GM18519 (cell line): ENCODE results near the gene FKBP2.
"Not testable (repeated sequence)": the region's sequence is repeated elsewhere in the genome, so short reads cannot be mapped to it uniquely, and the experiment has no call there.

Experiments used
- ATAC-seq: cut with Tn5 transposase; IDR thresholded peaks from one replicate; pipeline ENCODE4 v1.9.1; 2021; ENCODE audit warnings: mild to moderate bottlenecking, moderate library complexity; ENCODE audit not compliant: unreplicated experiment, low FRiP score

FKBP2 gene

DNA sequence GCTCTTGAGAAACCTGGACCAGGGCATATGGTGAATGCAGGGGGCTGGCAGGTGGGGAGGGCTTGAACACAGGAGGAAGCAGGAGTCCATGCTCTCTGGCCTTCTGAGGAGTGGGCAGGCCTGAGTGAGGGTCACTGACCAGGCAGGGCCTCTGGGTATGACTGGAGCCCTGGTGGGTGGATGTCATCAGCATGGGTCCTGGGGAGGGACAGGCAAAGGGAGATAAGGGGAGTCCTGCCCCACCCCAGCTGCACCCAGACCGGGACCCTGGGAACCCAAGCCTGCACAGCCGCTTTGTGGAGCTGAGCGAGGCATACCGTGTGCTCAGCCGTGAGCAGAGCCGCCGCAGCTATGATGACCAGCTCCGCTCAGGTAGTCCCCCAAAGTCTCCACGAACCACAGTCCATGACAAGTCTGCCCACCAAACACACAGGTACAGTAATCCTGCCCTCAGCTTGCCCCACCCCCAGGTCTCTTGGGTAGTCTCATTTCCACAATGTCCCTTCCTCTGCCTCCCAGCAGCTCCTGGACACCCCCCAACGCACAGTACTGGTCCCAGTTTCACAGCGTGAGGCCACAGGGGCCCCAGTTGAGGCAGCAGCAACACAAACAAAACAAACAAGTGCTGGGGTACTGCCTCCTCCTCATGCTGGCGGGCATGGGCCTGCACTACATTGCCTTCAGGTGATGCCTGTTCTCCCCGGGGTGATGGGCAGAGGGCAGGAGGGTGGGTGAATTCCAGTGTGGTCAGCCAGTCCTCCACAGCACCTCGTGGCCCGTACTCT lies 8.5 kb upstream of the FKBP2 start:
- no peak for ATAC-seq

- no peak for ATAC-seq
These were observed 8.0 kb upstream of the FKBP2 start for GRCh38 chr11:64232967-64233315.

GRCh38 chr11:64233913-64234586 lies 6.8 kb upstream of the FKBP2 start, which contains the start of gene VEGFB:
VEGFB (plus strand) TSS chr11:64234584; CDS start chr11:64234834, 250 bp downstream.
- ATAC-seq = no peak

DNA sequence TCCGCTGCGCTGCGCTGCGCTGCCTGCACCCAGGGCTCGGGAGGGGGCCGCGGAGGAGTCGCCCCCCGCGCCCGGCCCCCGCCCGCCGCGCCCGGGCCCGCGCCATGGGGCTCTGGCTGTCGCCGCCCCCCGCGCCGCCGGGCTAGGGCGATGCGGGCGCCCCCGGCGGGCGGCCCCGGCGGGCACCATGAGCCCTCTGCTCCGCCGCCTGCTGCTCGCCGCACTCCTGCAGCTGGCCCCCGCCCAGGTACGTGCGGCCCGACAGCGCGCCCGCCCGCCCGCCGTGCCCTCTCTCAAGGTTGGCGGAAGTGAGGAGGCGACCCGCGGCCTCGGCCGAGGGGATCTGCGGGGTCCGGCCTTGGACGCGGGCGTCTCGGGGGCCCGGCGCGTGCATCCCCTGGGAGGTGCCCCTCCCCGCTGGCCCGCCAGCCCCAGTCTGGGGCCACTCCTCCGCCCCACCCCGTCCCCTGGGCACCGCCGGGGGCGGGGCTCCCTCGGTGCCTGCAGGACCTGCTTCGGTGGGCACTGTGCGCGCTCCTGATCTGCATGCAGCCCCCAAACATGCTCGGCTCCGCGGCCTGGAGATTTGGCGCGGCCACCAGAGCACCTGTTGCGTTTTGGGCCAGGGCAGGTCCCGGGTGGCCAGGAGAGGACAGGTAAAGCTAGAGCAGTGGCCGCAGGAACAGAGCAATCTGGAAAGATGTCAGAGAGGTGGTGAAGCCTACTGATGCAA lies 6.1 kb upstream of the FKBP2 start:
- ATAC-seq = no peak

DNA sequence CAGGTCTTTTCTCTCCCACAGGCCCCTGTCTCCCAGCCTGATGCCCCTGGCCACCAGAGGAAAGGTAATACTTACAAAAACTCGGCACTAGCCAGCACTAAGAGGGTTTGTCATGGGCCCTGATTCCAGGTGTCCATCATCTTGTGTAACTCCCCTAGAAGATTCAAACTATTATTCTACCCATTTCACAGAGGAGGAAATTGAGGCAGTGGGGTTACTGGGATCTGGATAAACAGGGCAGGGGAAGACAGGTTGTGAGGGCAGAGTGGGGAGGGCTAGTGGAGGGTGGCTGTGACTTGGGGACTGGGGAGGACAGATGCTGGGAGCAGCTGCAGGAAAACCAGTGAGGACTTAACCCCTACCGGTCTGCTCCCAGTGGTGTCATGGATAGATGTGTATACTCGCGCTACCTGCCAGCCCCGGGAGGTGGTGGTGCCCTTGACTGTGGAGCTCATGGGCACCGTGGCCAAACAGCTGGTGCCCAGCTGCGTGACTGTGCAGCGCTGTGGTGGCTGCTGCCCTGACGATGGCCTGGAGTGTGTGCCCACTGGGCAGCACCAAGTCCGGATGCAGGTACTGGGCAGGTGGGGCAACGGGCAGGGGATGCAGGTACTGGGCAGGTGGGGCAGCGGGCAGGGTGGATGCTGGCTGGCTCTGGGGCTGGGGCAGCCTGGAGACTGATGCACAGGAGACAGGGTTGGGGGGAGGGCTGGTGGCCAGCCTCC lies 5.3 kb upstream of the FKBP2 start:
- ATAC-seq = no peak

- no peak for ATAC-seq
These were observed 3.4 kb upstream of the FKBP2 start for GRCh38 chr11:64237484-64237951.

DNA sequence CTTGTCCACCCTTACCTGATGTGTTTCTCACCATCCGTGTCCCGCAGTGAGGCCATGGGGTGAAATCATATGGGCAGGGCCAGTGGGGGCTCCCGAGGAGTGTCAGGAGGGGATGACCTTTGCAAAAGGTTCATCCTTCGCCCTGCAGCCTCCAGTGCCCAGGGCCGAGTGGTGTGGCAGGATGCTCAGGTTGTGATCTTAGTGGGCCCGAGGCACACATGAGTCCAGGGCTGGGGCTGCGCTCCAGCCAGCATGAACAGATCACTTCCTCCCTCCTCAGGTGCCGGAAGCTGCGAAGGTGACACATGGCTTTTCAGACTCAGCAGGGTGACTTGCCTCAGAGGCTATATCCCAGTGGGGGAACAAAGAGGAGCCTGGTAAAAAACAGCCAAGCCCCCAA lies 2.8 kb upstream of the FKBP2 start:
- ATAC-seq = no peak

DNA sequence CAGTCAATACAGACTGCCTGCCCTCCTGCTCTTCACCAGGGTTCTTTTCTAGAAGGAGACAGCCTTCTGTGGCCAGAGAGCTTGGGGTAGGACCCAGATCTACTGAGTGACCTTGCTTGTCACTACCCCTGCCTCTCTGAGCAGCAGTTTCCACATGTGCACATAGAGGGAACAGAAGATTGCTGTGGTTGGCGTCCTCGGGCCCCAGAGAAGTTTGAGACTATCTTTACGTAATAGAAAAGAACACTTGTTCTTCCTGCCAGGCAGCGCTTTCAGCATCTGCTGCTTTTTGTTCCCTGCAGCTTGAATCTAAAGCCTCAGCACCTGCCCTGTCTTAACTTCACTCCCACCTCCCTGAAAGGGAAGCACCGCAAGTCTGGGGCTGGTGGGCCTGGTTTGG lies 1.9 kb upstream of the FKBP2 start:
- ATAC-seq = no peak

- ATAC-seq = no peak
These were observed 1.0 kb upstream of the FKBP2 start for GRCh38 chr11:64239662-64240434.

GRCh38 chr11:64241241-64241490 lies 271 bp downstream of the FKBP2 start:
- no peak for ATAC-seq

DNA sequence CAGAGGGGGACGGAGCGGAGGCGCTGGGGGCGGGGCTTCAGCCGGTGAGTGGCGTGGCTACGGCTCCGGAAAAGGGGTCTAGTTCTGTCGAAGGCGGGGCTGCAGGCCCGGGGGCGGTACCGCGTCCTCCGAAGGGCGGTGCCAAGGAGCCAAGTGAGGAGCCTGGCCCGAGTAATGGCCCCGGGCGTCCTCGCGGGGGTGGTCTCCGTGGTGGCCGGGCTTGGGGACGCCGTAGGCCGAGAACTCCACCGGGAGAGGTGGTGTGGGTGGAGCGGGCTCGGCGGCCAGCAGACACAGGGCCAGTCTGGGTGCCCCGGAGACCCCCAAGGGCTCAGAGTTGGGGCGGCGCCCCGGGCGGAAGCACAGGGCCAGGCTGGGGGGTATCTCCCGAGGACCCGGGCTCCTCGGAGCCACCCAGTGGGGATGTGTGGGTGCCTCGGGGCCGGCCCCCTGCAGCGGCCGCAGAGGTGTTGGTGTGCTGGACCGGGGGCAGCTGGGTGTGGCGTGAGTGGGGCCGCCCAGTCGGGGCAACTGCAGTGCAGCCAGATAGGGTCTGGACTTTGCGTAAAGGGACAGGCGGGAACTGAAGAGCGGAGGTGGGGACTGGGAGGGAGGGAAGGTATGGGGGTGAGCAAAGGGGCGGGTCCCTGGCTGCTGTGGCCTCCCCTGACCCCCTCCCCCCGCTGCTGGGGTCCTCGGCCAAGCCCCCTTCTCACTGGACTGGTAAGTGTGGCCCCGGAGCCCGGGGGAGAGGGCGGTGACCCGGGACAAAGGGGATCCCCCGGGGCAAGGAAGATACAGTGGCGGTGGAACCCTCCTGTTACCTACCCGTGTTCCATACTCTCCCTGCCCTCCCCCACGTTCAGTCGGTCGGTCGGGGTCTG lies 838 bp downstream of the FKBP2 start:
- ATAC-seq = peak; percentile 41

DNA sequence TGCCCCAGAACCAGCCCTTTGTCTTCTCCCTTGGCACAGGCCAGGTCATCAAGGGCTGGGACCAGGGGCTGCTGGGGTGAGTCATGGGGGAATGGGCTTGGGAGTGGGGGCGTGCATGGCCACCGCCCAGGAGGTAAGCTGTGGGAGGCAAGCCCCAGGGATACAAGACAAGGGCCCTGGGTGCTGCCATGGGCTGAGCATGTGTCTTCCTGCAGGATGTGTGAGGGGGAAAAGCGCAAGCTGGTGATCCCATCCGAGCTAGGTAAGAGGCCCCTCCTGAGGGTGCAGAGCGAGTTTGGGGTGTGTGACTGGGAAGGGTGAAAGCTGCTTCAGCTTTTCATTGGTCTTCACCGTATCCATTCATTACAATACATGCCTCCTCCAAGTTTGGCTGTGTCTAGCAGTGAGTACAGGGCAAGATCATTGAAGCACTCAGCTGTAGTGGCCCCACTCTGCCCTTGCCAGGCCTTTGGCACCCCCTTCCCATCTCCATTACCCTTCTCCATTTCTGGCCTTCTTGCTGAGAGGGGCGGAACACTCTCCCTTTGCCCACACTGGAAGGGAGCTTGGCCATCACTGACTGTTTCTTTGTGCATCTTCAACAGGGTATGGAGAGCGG lies 2.5 kb downstream of the FKBP2 start:
- no peak for ATAC-seq

DNA sequence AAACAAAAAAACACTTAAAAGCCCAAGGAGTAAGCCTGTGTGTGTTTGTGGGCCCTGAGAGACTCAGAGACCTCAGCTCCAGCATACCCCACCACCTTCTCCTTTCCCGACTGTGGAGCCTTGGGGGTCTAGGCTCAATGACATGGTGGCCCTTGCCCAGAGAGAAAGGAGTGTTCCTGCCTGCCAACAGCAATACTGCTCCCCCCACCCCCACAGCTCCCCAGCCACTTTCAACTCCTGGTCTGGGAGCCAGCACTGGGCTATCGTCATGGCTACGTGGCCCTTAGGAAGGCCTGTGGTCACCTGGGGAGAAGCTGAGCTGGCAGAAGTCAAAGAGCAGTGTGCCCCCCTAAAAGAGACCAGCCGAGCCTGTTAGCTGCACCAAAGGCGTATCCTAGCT lies 3.2 kb downstream of the FKBP2 start:
- no peak for ATAC-seq

- no peak for ATAC-seq
These were observed 4.1 kb downstream of the FKBP2 start for GRCh38 chr11:64244966-64245365.

- no peak for ATAC-seq
These were observed 4.5 kb downstream of the FKBP2 start for GRCh38 chr11:64245401-64245796.

- no peak for ATAC-seq
These were observed 5.1 kb downstream of the FKBP2 start for GRCh38 chr11:64245797-64246620.

DNA sequence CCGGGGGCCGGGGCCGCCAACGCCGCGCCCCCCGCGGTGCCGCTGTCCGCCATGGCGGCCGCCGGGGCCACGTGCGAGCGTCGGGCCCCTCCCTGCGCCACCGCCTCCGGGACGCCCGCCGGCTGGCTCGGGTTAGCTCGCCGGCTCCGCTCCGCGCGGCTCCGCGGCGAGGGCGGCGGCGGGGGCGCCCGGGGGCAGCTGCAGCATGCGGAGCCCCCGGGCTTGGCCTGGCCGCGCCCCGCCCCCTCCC lies 5.7 kb downstream of the FKBP2 start:
- ATAC-seq = not testable (repeated sequence)
